HG03135 (cell line): ENCODE measurements around the gene COL26A1.
"Not testable (repeated sequence)": the region's sequence is repeated elsewhere in the genome, so short reads cannot be mapped to it uniquely, and the experiment has no call there.

Source experiments
- ATAC-seq: cut with Tn5 transposase; IDR thresholded peaks from one replicate; pipeline ENCODE4 v1.9.1; 2021; ENCODE audit warnings: mild to moderate bottlenecking, moderate library complexity; ENCODE audit not compliant: unreplicated experiment

The COL26A1 gene

GRCh38 chr7:101589976-101590662 lies 227.4 kb downstream of the COL26A1 start:
- ATAC-seq, result no peak

DNA sequence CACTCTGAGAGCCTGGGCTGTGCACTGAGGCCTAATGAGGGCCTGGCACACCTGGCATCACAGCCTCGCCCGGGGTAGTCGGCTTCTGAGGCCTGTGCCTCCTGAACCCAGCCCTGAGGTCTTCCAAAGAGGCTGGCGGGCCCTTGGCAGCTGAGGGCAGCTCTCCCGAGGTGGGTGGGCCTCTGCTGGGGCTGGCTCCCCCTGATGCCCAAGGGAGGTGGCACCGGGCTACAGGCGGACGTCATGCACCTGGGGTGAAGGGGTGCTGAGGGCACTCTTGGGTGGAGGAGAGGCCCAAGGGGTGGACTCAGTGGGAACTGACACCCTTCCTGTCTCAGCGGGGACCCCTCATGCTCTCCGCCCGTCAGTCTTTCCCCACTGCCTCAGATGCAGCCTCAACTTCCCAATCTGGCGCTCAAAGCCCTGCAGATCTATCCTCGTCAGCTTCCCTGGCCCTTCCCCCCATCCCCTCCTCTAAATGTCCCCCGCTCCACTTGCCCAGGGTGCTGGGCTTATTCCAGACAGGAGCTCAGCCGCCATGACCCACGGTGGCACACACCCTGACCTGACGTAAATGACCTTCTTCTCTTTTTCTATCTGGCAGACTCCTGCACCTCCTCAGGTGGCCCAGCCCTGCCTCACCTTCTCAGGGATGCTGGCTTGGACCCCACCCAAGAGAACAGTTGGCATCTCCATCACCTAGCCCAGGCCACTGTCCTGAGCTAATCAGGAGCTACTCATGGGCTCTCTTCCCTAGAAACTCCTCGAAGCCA lies 228.2 kb downstream of the COL26A1 start:
- ATAC-seq, result no peak

GRCh38 chr7:101591504-101591903 lies 228.8 kb downstream of the COL26A1 start:
- no peak for ATAC-seq

DNA sequence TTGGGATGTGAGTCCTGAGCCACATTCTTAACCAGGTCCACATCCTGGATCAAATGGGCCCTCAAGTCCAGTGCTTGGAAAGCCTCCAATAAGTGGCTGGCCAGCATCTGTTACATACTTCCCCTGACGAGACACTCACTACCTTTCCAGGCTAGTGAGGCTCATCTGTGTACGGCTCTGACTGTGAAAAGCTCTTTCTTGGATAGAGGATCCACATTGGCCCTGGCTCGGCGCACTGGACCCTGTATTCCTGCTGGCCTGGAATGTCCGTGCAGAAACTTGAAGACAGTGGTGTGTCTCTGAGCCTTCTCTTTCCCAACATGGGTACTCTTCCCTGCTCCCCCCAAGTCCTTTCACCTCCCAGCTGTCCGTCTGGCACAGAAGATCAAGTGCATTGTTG lies 230.9 kb downstream of the COL26A1 start:
- ATAC-seq, result no peak

DNA sequence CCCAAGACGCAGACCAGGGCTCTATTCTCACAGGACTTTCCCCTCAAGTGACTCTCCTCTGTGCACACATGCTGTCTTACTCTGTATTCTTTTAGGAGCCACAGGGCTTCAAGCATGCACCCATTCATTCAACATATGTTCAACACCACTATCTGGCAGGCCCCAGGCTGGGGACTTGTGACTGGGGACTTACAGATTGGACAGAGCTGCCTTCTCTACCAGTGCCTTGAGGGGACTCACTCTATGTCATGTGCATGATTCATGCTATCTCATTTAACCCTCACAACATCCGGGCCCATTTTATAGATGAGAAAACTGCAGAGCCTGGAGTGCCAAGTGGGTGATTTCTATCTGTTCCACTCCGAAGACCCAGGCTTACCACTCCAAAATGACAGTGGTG lies 232.1 kb downstream of the COL26A1 start:
- no peak for ATAC-seq

- no peak for ATAC-seq
Measured at GRCh38 chr7:101595246-101595645, 232.6 kb downstream of the COL26A1 start.

GRCh38 chr7:101595766-101596537 lies 233.3 kb downstream of the COL26A1 start:
- ATAC-seq, result no peak

DNA sequence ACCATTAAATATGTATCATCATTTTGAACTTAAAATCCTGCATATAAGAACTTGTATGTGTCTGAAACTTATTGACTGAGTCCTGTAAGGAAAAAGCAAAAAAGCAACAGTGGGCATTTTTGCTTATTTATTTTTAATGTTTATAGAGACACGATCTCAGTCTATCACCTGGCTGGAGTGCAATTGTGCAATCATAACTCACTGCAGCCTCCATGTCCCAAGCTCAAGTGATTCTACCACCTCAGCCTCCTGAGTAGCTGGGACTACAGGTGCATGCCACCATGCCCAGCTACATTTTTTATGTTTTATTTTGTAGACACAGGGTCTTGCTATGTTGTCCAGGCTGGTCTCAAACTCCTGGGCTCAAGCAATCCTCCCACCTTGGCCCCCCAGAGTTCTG lies 234.2 kb downstream of the COL26A1 start:
- no peak for ATAC-seq

GRCh38 chr7:101597941-101598340 lies 235.3 kb downstream of the COL26A1 start:
- ATAC-seq, result no peak

DNA sequence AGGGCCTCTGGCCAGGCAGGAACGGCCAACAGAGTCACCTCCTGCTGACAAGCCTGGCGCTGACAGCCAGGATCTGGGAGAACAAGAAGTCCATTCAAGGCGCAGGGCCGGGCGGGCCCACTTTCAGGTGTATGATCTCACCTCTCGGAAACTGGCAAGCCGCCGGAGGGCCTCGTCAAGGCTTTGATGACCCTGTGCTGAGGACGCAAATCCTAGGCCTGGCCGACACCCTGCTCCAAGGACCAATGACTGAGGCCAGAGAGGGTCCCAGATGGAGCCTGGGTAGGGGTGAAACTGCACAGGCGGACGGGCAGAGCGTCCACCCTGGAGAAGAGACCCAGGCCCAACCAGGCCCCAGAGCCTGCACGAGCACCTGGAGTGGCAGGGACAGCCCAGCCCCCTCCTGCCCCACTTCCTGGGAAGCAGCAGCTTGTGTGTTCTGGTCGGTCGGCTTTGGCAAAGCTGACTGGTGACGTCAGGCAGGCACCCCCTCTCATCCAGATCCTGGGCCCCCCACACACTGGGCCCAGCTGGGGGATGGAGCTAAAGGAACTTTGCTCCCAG lies 235.8 kb downstream of the COL26A1 start:
- ATAC-seq, result no peak

GRCh38 chr7:101598986-101599771 lies 236.5 kb downstream of the COL26A1 start:
- ATAC-seq, result no peak

DNA sequence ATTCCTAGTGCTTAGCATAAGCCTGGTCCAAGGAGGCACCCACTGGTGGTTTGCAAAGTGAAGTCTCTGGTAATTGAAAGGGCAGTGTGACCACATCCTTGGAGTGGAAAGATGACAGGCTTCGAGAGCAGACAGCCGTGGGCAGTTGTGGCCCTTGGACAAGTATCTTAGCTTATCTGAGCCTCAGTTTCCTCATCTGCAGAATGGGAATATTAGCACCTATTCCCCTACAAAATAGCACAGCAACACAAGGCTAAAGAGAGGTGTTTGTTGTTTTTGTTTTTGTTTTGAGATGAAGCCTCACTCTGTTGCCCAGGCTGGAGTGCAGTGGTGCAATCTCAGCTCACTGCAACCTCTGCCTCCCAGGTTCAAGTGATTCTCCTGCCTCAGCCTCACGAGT lies 237.1 kb downstream of the COL26A1 start:
- ATAC-seq, result no peak

- ATAC-seq, result no peak
Measured at GRCh38 chr7:101602082-101602481, 239.4 kb downstream of the COL26A1 start.

DNA sequence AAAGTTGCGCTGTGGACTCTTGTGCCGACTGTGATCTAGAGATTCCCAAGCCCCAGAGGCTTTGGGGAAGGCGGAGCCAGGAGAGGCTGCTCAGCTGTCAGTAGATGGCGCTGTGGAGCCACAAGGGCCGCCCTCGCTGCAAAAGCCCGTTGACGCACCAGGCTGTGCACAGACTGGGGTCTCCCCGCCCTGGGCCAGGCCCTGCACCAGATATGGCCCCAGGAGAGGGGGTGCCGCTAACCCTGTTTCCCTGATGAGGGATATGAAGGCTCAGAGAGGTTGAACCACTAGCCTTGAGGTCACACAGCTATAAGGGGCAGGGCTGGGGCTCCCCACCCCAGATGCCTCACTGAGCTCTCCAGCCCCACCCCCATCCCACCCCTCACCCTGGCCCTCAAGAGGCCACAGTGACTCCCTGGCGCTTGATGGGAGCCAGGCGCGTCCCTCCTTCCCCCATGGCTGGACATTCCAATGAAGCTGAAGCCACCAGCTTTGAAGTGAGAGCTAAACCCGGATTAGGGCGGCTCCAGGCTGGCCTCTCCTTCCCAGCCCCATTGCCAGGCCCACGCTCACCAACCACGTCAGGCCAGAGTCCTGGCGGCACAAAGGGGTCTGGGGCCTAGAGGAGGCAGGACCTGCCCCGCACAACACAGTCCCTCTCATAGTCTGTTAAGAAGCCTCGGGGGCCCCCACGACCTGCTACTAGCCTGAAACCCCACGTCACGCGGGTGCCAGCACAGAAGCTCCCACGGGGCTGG lies 240.0 kb downstream of the COL26A1 start:
- ATAC-seq, result no peak

- no peak for ATAC-seq
Measured at GRCh38 chr7:101604331-101604933, 241.8 kb downstream of the COL26A1 start.

DNA sequence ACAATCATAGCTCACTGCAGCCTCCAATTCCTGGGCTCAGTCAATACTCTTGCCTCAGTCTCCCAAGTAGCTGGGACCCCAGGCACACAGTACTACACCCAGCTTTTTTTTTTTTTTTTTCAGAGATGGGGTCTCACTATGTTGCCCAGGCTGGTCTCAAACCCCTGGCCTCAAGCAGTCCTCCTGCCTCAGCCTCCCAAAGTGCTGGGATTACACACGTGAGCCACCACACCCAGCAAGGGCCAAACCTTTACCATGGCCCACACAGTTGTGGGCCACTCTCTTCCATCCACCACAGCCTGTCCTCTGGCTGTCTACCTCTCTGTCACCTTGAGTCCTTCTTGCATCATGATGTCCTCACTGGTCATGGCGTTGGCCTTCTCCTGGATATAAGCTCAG lies 242.3 kb downstream of the COL26A1 start:
- not testable (repeated sequence) for ATAC-seq

DNA sequence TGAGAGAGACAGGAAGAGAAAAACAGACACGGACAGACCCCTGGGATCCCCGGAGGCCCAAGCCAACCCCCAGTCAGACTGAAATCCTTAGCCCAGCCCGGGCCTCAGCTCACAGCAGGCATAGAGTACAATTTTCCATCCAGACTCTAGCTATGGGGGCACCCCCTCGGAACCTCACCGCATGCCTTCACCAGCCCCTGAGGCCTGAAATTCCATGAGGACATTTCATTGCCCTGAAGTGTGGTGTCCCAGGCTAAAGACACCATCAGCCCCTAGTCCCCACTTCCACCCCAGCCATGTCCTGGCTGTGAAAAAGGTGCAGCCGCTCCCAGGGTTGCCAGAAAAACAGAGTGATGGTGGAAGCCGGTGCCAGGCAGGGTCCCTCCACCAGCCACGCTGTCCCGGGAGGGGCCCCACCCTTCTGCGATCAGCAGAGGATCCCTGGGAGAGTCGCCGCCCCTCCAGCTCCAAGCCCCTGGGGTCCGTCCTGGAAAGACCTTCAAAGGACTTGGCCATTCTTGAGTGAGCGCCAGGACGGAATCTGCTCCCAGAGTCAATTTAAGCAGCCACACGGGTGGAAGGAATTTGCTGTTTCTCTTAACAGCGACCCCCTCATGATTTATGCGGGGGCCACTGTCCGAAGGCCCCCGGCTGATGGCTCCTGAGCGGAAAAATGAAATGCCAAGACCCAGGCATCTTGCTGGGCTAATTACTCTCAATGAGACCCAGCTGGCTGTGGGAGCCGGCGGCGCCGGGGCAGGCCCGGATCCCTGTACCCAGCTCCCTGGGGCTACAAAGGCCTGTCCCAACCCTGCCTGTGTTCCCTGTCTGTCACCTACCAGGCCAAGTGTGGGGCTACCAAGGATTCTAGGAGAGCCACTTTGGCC lies 243.2 kb downstream of the COL26A1 start:
- ATAC-seq, result no peak

DNA sequence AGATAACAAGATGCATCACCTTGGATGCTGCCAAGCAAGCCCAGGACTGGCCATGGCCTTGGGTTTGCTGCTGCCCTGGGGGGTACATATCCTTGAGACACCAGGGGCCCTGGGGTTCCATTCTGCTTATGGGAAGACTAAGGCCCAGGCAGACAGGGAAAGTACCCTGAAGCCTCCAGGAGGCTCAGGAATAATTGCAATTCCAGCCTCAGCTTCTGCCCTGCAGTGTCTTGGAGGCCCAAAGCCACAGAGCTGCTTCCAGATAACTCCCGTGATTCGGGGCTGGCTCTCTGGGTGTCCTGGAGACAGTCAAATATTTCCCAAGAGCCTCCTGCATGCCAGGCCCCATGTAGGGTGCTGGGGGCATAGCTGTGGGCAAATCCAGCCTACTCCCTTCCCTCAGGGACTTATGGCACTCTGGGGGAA lies 243.8 kb downstream of the COL26A1 start:
- no peak for ATAC-seq
